ENCODE data around the gene DCANP1. TPM values are rescaled to one million over a fixed set of nuclear protein-coding genes. Genes with fewer than 3 reads are reported as not detected.

DCANP1 gene
- total RNA-seq, 1 experiment from 2014 or later: not detected

DNA sequence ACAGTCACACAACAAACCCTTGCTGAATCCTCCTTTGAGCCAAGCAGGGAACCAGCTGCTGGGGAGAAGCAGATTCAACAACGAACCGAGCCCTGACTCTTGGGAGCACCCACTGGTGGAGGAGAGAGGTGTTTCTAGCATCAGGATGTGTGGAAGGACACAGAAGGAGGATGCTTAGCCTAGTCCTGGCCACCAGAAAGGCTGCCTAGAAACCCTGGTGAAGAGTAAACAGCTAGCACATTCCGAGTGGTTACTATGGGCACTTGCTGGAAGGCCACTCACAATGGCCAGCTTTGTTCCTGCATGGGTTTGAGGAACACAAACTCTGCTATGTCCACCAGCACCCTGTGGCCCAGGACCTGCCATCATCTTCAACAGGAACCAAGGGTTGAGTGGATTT lies 3.2 kb upstream of the DCANP1 start:
- Histone ChIP-seq H3K4me3 (replicated peaks in 1 of 2; ENCODE audit: low read depth in 1 of 2, low read length in 2 of 2) (no peak overlapping the region), H3K36me3 (ENCODE audit: control insufficient read depth in 1 of 2, insufficient read depth in 2 of 2, low read length in 2 of 2) (no peaks in the 10 kb centered on the region), H3K27me3 (ENCODE audit: insufficient read depth, low read length) (no peaks in the 10 kb centered on the region; the same call in 1 of the 2 replicates), H2AFZ (ENCODE audit: low read depth, low read length, poor library complexity, severe bottlenecking) (no peak overlapping the region), H3K27ac (ENCODE audit: low read depth, low read length) (no peak overlapping the region), H3K9ac (ENCODE audit: low read length) (no peak overlapping the region), H3K9me2 (ENCODE audit: insufficient read depth) (no peaks in the 10 kb centered on the region; the same call in 1 of the 2 replicates), H3K79me2 (ENCODE audit: insufficient read depth, low read length) (no peaks in the 10 kb centered on the region), H4K20me1 (ENCODE audit: insufficient read depth) (no peaks in the 10 kb centered on the region), H3K9me3 (ENCODE audit: control insufficient read depth in 1 of 2, insufficient read depth in 1 of 2, low read depth in 1 of 2, low read length in 2 of 2) (no peaks in the 10 kb centered on the region), H3K4me2 (ENCODE audit: low read length) (no peak overlapping the region), H3K4me1 (ENCODE audit: control insufficient read depth in 1 of 2, insufficient read depth in 2 of 2, low read length in 2 of 2) (no peaks in the 10 kb centered on the region)
- ChIA-PET CTCF (interaction anchor here (2.6 kb wide), 1 partner anchor 12 kb away, joined by 8 read pairs; no protein-coding TSS in a partner anchor), RAD21 (ENCODE audit: low non-redundant PET in 1 of 2, low total read pairs in 2 of 2, uncharacterized antibody in 2 of 2, unreplicated experiment in 2 of 2) (no interaction called here), POLR2A (no interaction called here)
- no peak for DNase-seq (ENCODE audit: low read depth, low spot score)
- intact Hi-C loops (cut with micrococcal nuclease): loop anchor here (10.0 kb wide), 1 partner anchor 604 kb away; no protein-coding TSS in a partner anchor
- TF ChIP-seq ZFX (IDR thresholded peaks at IDR 0.05) (no peak), EZH2phosphoT487 (IDR thresholded peaks at IDR 0.05; ENCODE audit: borderline replicate concordance) (no peak), SIN3A (IDR thresholded peaks at IDR 0.05; ENCODE audit: low read depth) (no peak), SRF (IDR thresholded peaks at IDR 0.05; ENCODE audit: low read depth) (no peak), POLR2AphosphoS5 (IDR thresholded peaks at IDR 0.05; ENCODE audit: low read depth, low read length) (no peak), JUND (IDR thresholded peaks at IDR 0.05) (no peak), POLR2A (IDR thresholded peaks at IDR 0.05; ENCODE audit: borderline replicate concordance, extremely low read depth, insufficient read depth, insufficient read length) (no peak), RAD21 (IDR thresholded peaks at IDR 0.05; ENCODE audit: low read depth) (no peak)
- TF ChIP-seq, protein P1, sequence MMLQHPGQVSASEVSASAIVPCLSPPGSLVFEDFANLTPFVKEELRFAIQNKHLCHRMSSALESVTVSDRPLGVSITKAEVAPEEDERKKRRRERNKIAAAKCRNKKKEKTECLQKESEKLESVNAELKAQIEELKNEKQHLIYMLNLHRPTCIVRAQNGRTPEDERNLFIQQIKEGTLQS (IDR thresholded peaks at IDR 0.05): no peak
- TF ChIP-seq, protein P2, sequence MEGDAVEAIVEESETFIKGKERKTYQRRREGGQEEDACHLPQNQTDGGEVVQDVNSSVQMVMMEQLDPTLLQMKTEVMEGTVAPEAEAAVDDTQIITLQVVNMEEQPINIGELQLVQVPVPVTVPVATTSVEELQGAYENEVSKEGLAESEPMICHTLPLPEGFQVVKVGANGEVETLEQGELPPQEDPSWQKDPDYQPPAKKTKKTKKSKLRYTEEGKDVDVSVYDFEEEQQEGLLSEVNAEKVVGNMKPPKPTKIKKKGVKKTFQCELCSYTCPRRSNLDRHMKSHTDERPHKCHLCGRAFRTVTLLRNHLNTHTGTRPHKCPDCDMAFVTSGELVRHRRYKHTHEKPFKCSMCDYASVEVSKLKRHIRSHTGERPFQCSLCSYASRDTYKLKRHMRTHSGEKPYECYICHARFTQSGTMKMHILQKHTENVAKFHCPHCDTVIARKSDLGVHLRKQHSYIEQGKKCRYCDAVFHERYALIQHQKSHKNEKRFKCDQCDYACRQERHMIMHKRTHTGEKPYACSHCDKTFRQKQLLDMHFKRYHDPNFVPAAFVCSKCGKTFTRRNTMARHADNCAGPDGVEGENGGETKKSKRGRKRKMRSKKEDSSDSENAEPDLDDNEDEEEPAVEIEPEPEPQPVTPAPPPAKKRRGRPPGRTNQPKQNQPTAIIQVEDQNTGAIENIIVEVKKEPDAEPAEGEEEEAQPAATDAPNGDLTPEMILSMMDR (IDR thresholded peaks at IDR 0.05 in 2 of 3, conservative IDR thresholded peaks at IDR 0.05 in 1 of 3; ENCODE audit: borderline replicate concordance in 1 of 3, insufficient read depth in 1 of 3, low read depth in 2 of 3, low read length in 2 of 3): no peak
- no peak for ATAC-seq
- no TSS peak for BruUV-seq (replicated peaks)
